Fibroblast of the aortic adventitia (primary cell): ENCODE measurements around the gene DOCK2. TPM values are rescaled to one million over a fixed set of nuclear protein-coding genes. Genes with fewer than 3 reads are reported as not detected.

Experiments used
- DNase-seq: peaks from one replicate; pipeline ENCODE4 v3.0.0-alpha.2; 2010; ENCODE audit warnings: low read depth
- H3K4me3 ChIP-seq: 2 replicates; pipeline ENCODE4 v1.5.1; 2011; ENCODE audit warnings: low read depth, mild to moderate bottlenecking, control low read depth, low read length, moderate library complexity
- CTCF ChIP-seq: IDR thresholded peaks from 2 replicates; pipeline ENCODE4 v1.5.1; 2011; ENCODE audit warnings: mild to moderate bottlenecking, low read length, control low read depth, inconsistent platforms; ENCODE audit not compliant: insufficient read depth
- total RNA-seq: library from RNA; depleted of rRNA; stranded (reverse); fragments of >200 nt; gene quantifications from 2 replicates; pipeline ENCODE4 v1.2.3, GENCODE V29; 2012; ENCODE audit warnings: low replicate concordance

DOCK2 gene
- total RNA-seq, 1 donor = 4.6 TPM

- TF ChIP-seq CTCF = no peak
- DNase-seq = no peak
- no peak overlapping the region for H3K4me3 ChIP-seq
Measured at GRCh38 chr5:170076739-170077138, 439.7 kb downstream of the DOCK2 start.

- no peak for DNase-seq
- no peak overlapping the region for H3K4me3 ChIP-seq
- TF ChIP-seq CTCF = no peak
Measured at GRCh38 chr5:170077526-170077925, 440.5 kb downstream of the DOCK2 start.

GRCh38 chr5:170078458-170078857 lies 441.4 kb downstream of the DOCK2 start:
- DNase-seq = no peak
- no peak for TF ChIP-seq CTCF
- H3K4me3 ChIP-seq = no peak overlapping the region

- H3K4me3 ChIP-seq = no peak overlapping the region
- TF ChIP-seq CTCF = no peak
- no peak for DNase-seq
Measured at GRCh38 chr5:170078931-170079330, 441.9 kb downstream of the DOCK2 start.

GRCh38 chr5:170080217-170080616 lies 443.1 kb downstream of the DOCK2 start:
- H3K4me3 ChIP-seq = no peak overlapping the region
- DNase-seq = no peak
- no peak for TF ChIP-seq CTCF

GRCh38 chr5:170080786-170081445 lies 443.8 kb downstream of the DOCK2 start:
- no peak overlapping the region for H3K4me3 ChIP-seq
- TF ChIP-seq CTCF = no peak
- DNase-seq = no peak

GRCh38 chr5:170081616-170082015 lies 444.5 kb downstream of the DOCK2 start:
- TF ChIP-seq CTCF = no peak
- DNase-seq = no peak
- H3K4me3 ChIP-seq = no peak overlapping the region
